GM13976 (cell line): Measurements from ENCODE around the gene TAF3.

Experiments
- DNase-seq: peaks from one replicate; pipeline ENCODE4 v3.0.0; 2012; ENCODE audit warnings: low spot score
- in situ Hi-C: fragments of 300-500 bp; cut with MboI; formaldehyde crosslinking; loops from one replicate; pipeline ENCODE4 v1.12.0; 2022; ENCODE audit warnings: low sequenced_read_pairs, mixed read lengths, inconsistent platforms; ENCODE audit not compliant: unreplicated experiment
- TF ChIP-seq, protein P1 (sequence below): IDR thresholded peaks from 2 replicates; pipeline ENCODE4 v1.5.1; 2012; ENCODE audit warnings: borderline replicate concordance, mild to moderate bottlenecking; ENCODE audit not compliant: insufficient read depth; ENCODE audit errors: extremely low read depth, missing control alignments, control extremely low read depth

The TAF3 gene

DNA sequence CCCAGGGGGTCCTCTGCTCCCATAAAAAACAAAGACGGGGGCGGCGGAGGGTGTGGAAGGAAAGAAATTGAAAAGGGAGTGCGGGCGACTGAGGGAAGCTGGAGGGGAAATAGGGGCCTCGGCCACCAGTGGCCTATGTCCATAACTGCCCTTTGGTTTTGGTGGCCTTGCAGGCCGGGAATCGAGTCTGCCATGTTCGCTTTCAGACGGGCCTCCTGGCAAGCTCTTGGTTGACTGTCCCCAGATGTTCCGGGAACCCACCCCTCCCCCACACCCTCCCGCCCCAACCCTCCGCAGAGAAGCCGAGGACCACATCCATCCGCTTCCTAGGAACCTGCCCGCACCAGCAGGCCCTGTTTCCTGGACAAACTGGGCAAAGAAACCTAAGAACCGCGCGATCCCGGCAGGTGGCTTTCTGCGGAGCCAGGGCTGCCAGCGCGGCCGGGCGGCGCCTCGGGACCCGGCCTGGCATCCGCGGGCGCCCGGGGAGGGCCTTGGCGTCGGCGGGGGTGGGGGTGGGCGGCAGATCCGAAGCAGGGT is 216.2 kb downstream of the TAF3 start:
- DNase-seq, result no peak
- in situ Hi-C loops, result no loop called here
- TF ChIP-seq, protein P1, sequence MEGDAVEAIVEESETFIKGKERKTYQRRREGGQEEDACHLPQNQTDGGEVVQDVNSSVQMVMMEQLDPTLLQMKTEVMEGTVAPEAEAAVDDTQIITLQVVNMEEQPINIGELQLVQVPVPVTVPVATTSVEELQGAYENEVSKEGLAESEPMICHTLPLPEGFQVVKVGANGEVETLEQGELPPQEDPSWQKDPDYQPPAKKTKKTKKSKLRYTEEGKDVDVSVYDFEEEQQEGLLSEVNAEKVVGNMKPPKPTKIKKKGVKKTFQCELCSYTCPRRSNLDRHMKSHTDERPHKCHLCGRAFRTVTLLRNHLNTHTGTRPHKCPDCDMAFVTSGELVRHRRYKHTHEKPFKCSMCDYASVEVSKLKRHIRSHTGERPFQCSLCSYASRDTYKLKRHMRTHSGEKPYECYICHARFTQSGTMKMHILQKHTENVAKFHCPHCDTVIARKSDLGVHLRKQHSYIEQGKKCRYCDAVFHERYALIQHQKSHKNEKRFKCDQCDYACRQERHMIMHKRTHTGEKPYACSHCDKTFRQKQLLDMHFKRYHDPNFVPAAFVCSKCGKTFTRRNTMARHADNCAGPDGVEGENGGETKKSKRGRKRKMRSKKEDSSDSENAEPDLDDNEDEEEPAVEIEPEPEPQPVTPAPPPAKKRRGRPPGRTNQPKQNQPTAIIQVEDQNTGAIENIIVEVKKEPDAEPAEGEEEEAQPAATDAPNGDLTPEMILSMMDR, result no peak

DNA sequence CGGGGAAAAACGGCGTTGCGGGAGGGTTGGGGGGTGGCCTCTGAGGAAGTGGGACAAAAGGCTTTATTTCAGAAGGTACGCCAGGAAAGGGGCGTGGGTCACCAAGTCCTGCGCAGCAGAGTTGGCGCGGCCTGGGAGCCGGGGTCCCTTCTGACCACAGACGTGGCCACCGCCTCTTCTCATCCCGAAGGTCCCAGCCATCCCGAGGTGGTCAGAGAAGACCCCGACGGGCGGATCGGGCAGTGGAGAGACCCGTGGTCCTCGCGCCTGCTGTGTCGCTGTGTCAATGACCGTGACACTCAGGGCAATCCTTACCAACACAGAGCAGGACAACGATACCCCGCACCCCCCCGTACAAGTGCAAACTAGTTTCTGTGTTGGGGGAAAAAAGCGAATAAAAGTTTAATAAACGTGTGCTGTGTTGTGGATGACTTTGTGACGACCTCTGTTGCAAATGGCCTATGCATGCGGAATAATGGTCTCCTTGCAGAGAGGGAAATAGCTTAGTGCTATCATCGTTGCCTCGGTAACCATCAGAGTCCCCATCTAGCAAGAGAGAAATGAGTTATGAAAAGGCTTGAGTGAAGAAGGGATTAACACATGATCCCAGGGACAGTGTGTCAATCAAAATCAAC is 216.8 kb downstream of the TAF3 start:
- DNase-seq, result no peak
- TF ChIP-seq, protein P1, result no peak
- in situ Hi-C loops, result no loop called here

DNA sequence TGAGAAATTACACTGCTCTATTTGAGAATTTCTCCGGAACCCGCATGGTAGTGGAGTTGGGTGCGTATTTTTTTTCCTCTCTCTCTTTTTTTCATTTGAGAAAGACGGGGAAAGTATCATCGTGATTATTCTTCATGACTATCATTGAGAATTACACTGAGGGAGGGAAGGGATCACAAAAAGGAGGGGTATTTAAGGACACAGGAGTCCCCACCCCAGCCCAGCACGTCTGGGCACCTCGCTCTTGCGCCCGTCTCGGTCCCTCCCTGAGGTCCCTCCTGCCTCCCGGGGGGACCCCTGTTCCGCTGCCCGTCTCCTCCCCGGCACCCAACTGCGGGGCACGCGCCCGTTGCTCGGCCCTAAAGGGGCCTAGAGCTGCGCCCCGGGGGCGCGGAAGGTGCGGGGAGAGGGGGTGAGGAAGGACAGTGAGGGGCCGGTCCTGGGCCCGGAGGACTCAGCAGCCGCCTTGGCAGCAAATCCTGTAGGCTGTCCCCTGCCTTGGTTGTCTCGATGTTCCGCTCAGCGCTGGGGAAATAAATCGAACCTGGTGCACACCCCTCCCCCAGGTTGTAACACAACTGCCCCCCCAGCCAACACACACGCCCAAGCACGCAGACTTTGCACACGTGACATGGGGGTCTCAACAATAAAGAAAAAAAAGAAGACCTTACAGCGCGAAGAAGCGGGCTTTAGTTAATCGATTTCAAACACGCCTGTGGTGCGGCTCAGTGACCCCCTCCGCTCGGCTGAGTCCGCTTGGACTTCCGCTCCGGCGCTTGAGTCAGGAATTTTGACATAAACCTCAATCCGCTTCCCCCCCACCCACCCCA is 217.6 kb downstream of the TAF3 start:
- in situ Hi-C loops, result no loop called here
- TF ChIP-seq, protein P1, result no peak
- no peak for DNase-seq

DNA sequence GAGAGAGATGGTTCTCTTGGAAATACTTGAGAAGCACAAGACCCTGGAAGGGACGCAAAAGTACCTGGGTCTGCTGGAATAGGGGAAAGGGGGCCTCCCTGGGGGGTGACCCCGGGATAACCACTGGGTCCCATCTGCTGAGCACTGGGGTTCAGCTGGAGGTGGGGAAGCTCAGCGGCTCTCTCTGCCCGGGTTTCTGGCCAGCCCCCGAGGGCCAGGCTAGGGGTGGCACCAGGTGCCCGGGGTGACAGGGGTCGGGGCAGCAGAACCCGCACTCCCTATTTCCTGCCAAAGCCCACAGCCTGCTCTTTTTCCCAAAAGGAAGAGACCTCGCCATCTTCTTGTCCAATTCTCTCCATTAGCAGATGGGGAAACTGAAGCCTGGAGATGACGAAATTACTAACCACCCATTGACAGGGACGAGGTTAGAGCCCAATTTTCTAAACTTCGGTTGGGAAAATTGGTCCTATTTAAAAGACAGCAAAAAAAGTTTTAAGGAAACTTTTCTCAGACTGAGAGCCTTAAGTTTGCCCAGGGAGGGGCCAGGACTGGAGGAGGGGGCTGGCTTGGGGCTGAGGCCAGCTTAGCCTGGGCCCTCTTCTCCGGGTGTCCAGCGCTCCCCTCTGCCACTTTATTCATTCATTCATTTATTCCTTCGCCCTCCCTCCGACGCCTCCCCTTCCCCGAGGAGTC is 218.3 kb downstream of the TAF3 start:
- TF ChIP-seq, protein P1, result no peak
- DNase-seq, result no peak
- in situ Hi-C loops, result no loop called here

DNA sequence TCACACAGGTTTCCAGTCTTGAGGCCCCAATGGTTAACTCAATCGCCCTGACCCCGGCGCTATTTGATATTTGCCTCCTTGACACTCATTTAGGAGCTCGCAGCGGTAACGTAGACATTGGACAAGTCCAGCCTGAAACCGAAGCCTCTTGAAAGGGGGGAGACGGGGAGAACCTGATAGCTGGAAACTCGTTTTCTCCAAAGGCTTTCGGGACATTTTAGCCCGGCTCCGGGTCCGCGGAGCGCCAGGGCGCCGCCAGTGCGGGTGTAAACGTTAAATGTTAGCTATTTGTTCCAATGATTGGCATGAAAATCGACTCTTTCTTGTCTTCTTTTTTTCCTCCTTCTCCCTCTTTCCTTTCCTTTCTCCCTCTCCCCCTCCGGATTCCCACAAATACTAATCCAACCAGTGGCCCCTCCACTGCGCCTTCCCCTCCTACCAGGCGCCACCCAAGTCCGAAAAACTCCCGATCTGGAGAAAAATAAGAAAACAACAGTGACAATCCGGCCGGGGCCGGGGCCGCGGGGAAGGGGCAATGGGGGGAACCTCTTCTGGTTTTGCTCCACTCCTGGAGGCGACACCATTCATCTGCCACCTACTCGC is 219.0 kb downstream of the TAF3 start:
- in situ Hi-C loops, result no loop called here
- TF ChIP-seq, protein P1, result no peak
- DNase-seq, result no peak
